HCT116 (cell line): ENCODE data around the gene EWSR1. TPM values are rescaled to one million over a fixed set of nuclear protein-coding genes. Genes with fewer than 3 reads are reported as not detected.

ENCODE experiments used
- ATAC-seq: fragments of 200-7000 bp; cut with Tn5 transposase; 2 replicates; pipeline ENCODE4 v1.9.1; 2020; ENCODE audit warnings: mild to moderate bottlenecking, moderate library complexity
- BruUV-seq: library from RNA; stranded (reverse); fragments of 400-500 nt; replicated peaks from 2 replicates; lab custom pipeline; 2021; lab: Mats Ljungman, UMichigan
- CTCF ChIA-PET: fragments of 300-600 bp; sonication (Branson Sonifier 250); formaldehyde crosslinking; loops from one replicate; lab custom pipeline; 2021; ENCODE audit warnings: antibody characterized with exemption; lab: Charles Lee
- POLR2A ChIA-PET: fragments of 300-600, 350-600 bp; sonication (Branson Sonifier 250); formaldehyde crosslinking; loops from one replicate; lab custom pipeline; 2021; ENCODE audit warnings: antibody characterized with exemption; lab: Charles Lee
- RAD21 ChIA-PET, 2 experiments: fragments of 300-600 bp; sonication (Branson Sonifier 250); formaldehyde crosslinking; loops; one replicate each; lab custom pipeline; 2023; ENCODE audit warnings: low total read pairs in 2 of 2; ENCODE audit not compliant: uncharacterized antibody in 2 of 2, unreplicated experiment in 2 of 2, low non-redundant PET in 1 of 2; lab: Charles Lee
- DNase-seq: peaks from one replicate; pipeline ENCODE4 v3.0.0-alpha.2; 2010; ENCODE audit warnings: low read depth, low spot score
- H2AFZ ChIP-seq: fragments of 200-600 bp; shearing (Covaris generic), sonication (generic); 2 replicates; pipeline ENCODE4 v1.6.1; 2017; ENCODE audit warnings: low read depth, mixed run types, mixed read lengths, antibody characterized with exemption, low read length; ENCODE audit not compliant: poor library complexity, severe bottlenecking
- H3K27ac ChIP-seq: 2 replicates; pipeline ENCODE4 v1.5.1; 2012; ENCODE audit warnings: low read depth, low read length
- H3K27me3 ChIP-seq: fragments of 200-600 bp; sonication (generic); 2 replicates; pipeline ENCODE4 v1.6.1; 2016; ENCODE audit warnings: mixed run types, low read length, mixed read lengths; ENCODE audit not compliant: insufficient read depth
- H3K36me3 ChIP-seq, 2 experiments: fragments of 200-500 bp in 1 of 2; fragments of 200-600 bp in 1 of 2; sonication (Bioruptor generic) in 1 of 2; sonication (generic) in 1 of 2; 2 replicates each; pipeline versions ENCODE4 v1.5.1 to v1.6.1; 2014 to 2016; ENCODE audit warnings: low read length in 2 of 2, inconsistent platforms in 1 of 2, mixed read lengths in 1 of 2, mixed run types in 1 of 2; ENCODE audit not compliant: insufficient read depth in 2 of 2, control insufficient read depth in 1 of 2
- H3K4me1 ChIP-seq, 2 experiments: fragments of 200-600 bp in 1 of 2; sonication (generic) in 1 of 2; 2 replicates each; pipeline versions ENCODE4 v1.5.1 to v1.6.1; 2012 to 2017; ENCODE audit warnings: low read length in 2 of 2, inconsistent platforms in 1 of 2, mild to moderate bottlenecking in 1 of 2, mixed read lengths in 1 of 2, mixed run types in 1 of 2, moderate library complexity in 1 of 2; ENCODE audit not compliant: insufficient read depth in 2 of 2, control insufficient read depth in 1 of 2
- H3K4me2 ChIP-seq: fragments of 200-600 bp; sonication (generic); 2 replicates; pipeline ENCODE4 v1.6.1; 2017; ENCODE audit warnings: mixed run types, low read length, mixed read lengths
- H3K4me3 ChIP-seq, 2 experiments: fragments of 200-600 bp in 1 of 2; sonication (generic) in 1 of 2; replicated peaks in 1 of 2; 2 replicates each; pipeline ENCODE4 v1.5.1; 2011 to 2016; ENCODE audit warnings: low read length in 2 of 2, control low read depth in 1 of 2, low read depth in 1 of 2, mild to moderate bottlenecking in 1 of 2, mixed read lengths in 1 of 2, mixed run types in 1 of 2
- H3K79me2 ChIP-seq: fragments of 200-600 bp; sonication (generic); 2 replicates; pipeline ENCODE4 v1.6.1; 2017; ENCODE audit warnings: mild to moderate bottlenecking, mixed run types, low read length, moderate library complexity, mixed read lengths; ENCODE audit not compliant: insufficient read depth
- H3K9ac ChIP-seq: fragments of 200-600 bp; sonication (generic); 2 replicates; pipeline ENCODE4 v1.6.1; 2016; ENCODE audit warnings: low read length, mixed read lengths
- H3K9me2 ChIP-seq: fragments of 200-600 bp; sonication (generic), shearing (Covaris generic); 2 replicates; pipeline ENCODE4 v1.6.1; 2017; ENCODE audit warnings: mixed run types, mild to moderate bottlenecking, moderate library complexity; ENCODE audit not compliant: insufficient read depth
- H3K9me3 ChIP-seq, 2 experiments: fragments of 200-500 bp in 1 of 2; fragments of 200-600 bp in 1 of 2; sonication (Bioruptor generic) in 1 of 2; sonication (generic) in 1 of 2; 2 replicates each; pipeline ENCODE4 v1.6.1; 2014 to 2017; ENCODE audit warnings: low read length in 2 of 2, mixed read lengths in 2 of 2, inconsistent platforms in 1 of 2, low read depth in 1 of 2, mild to moderate bottlenecking in 1 of 2, mixed run types in 1 of 2, moderate library complexity in 1 of 2; ENCODE audit not compliant: control insufficient read depth in 1 of 2, insufficient read depth in 1 of 2
- H4K20me1 ChIP-seq: fragments of 200-600 bp; sonication (generic), shearing (Covaris generic); 2 replicates; pipeline ENCODE4 v1.6.1; 2017; ENCODE audit warnings: mixed run types, mild to moderate bottlenecking, moderate library complexity; ENCODE audit not compliant: insufficient read depth
- CBX3 ChIP-seq: IDR thresholded peaks from 2 replicates; pipeline ENCODE4 v1.6.1; 2012; ENCODE audit warnings: low read depth
- CEBPB ChIP-seq: IDR thresholded peaks from 2 replicates; pipeline ENCODE4 v1.6.1; 2012; ENCODE audit warnings: low read depth
- EGR1 ChIP-seq: IDR thresholded peaks from 2 replicates; pipeline ENCODE4 v1.6.1; 2012; ENCODE audit warnings: low read depth
- ELF1 ChIP-seq: IDR thresholded peaks from 2 replicates; pipeline ENCODE4 v1.6.1; 2012; ENCODE audit warnings: low read depth, borderline replicate concordance
- EZH2 ChIP-seq: fragments of 200-600 bp; sonication (generic); IDR thresholded peaks from 2 replicates; pipeline ENCODE4 v1.6.1; 2017; ENCODE audit warnings: antibody characterized with exemption, mixed run types
- EZH2phosphoT487 ChIP-seq: fragments of 200-600 bp; IDR thresholded peaks from 2 replicates; pipeline ENCODE4 v1.6.1; 2018; ENCODE audit warnings: antibody characterized with exemption, borderline replicate concordance
- FOSL1 ChIP-seq: IDR thresholded peaks from 2 replicates; pipeline ENCODE4 v1.6.1; 2012; ENCODE audit warnings: low read depth
- JUND ChIP-seq: IDR thresholded peaks from 2 replicates; pipeline ENCODE4 v1.6.1; 2012
- MAX ChIP-seq: IDR thresholded peaks from 2 replicates; pipeline ENCODE4 v1.6.1; 2012
- POLR2A ChIP-seq: IDR thresholded peaks from 2 replicates; pipeline ENCODE4 v1.7.0; 2011; ENCODE audit warnings: borderline replicate concordance; ENCODE audit not compliant: insufficient read depth, insufficient read length; ENCODE audit errors: extremely low read depth
- REST ChIP-seq: IDR thresholded peaks from 2 replicates; pipeline ENCODE4 v1.6.1; 2012; ENCODE audit warnings: low read depth
- SP1 ChIP-seq: IDR thresholded peaks from 2 replicates; pipeline ENCODE4 v1.6.1; 2012; ENCODE audit warnings: low read depth
- SRF ChIP-seq: IDR thresholded peaks from 2 replicates; pipeline ENCODE4 v1.6.1; 2012; ENCODE audit warnings: low read depth
- TCF7L2 ChIP-seq: IDR thresholded peaks from 2 replicates; pipeline ENCODE4 v1.7.0; 2011; ENCODE audit warnings: borderline replicate concordance, inconsistent platforms; ENCODE audit not compliant: insufficient read depth, insufficient read length; ENCODE audit errors: extremely low read depth
- YY1 ChIP-seq: IDR thresholded peaks from 2 replicates; pipeline ENCODE4 v1.6.1; 2011; ENCODE audit warnings: low read length, low read depth, moderate library complexity, mild to moderate bottlenecking; ENCODE audit not compliant: insufficient replicate concordance; ENCODE audit errors: extremely low read depth
- ZBTB33 ChIP-seq: IDR thresholded peaks from 2 replicates; pipeline ENCODE4 v1.6.1; 2011; ENCODE audit warnings: mild to moderate bottlenecking, low read length, moderate library complexity; ENCODE audit not compliant: insufficient replicate concordance; ENCODE audit errors: extremely low read depth
- ZNF274 ChIP-seq: fragments of 200-500 bp; sonication (Bioruptor generic); IDR thresholded peaks from 2 replicates; pipeline ENCODE4 v1.6.1; 2014; ENCODE audit warnings: mild to moderate bottlenecking, low read depth, low read length, inconsistent platforms
- intact Hi-C: fragments of 100-400 bp; cut with micrococcal nuclease; formaldehyde crosslinking; loops from 2 replicates; pipeline ENCODE4 v1.10.0; 2022
- total RNA-seq: library from RNA; stranded (reverse); gene quantifications from one replicate; pipeline ENCODE4 v1.2.1, GENCODE V29; 2021; ENCODE audit not compliant: unreplicated experiment

The EWSR1 gene
- total RNA-seq, 1 experiment from 2014 or later, result 335 TPM

GRCh38 chr22:29315286-29316140 is 47.4 kb downstream of the EWSR1 start, which contains the start of gene RASL10A (continued):
- TF ChIP-seq JUND (no peak), ZNF274 (no peak), EZH2 (no peak), POLR2A (no peak), FOSL1 (no peak), ELF1 (no peak), MAX (no peak)

GRCh38 chr22:29316141-29316828 is 48.2 kb downstream of the EWSR1 start:
- POLR2A ChIA-PET, result no interaction called here
- Histone ChIP-seq H3K4me2 (no peak overlapping the region), H3K9ac (no peak overlapping the region), H3K36me3 (no peaks in the 10 kb centered on the region), H3K79me2 (no peaks in the 10 kb centered on the region), H3K27ac (no peak overlapping the region), H4K20me1 (no peaks in the 10 kb centered on the region), H3K9me3 (no peaks in the 10 kb centered on the region), H3K27me3 (no peaks in the 10 kb centered on the region), H3K4me1 (peaks cover 0 to 15% of the 10 kb centered on the region in 2 experiments; a peak in 3 of 4 replicates), H3K9me2 (no peaks in the 10 kb centered on the region), H3K4me3 (no peak overlapping the region), H2AFZ (no peak overlapping the region)
- intact Hi-C loops, result no loop called here
- DNase-seq (no peak), ATAC-seq (no peak)
- CTCF ChIA-PET, result no interaction called here
- no peak for TF ChIP-seq SP1
- no peak for TF ChIP-seq YY1
- TF ChIP-seq CBX3, result no peak
- TF ChIP-seq CEBPB, result no peak
- TF ChIP-seq TCF7L2, result no peak
- TF ChIP-seq MAX, result no peak
- TF ChIP-seq ZNF274, result no peak
- no peak for TF ChIP-seq REST
- no peak for TF ChIP-seq ZBTB33
- TF ChIP-seq EZH2phosphoT487, result no peak
- no peak for TF ChIP-seq EGR1
- no peak for TF ChIP-seq SRF
- RAD21 ChIA-PET, result no interaction called here
- BruUV-seq, result no TSS peak
